COLO668 (cell line): ENCODE results near the gene CMTM1.

Experiments used
- DNase-seq: peaks from one replicate; lab custom pipeline; 2025; ENCODE audit not compliant: unreplicated experiment; lab: John Stamatoyannopoulos, UW

CMTM1 gene

GRCh38 chr16:66566051-66566901 lies at the start of gene CMTM1:
TSS of gene CMTM1 (plus strand) at chr16:66566439. CDS start at chr16:66566514, 75 bp downstream.
- DNase-seq = no peak

- no peak for DNase-seq
These were observed 49.8 kb upstream of the CMTM1 start for GRCh38 chr16:66516509-66516807.

GRCh38 chr16:66516808-66517585 lies 49.2 kb upstream of the CMTM1 start:
- DNase-seq = peak; percentile 93

- no peak for DNase-seq
These were observed 48.5 kb upstream of the CMTM1 start for GRCh38 chr16:66517586-66518263.

- DNase-seq = no peak
These were observed 46.5 kb upstream of the CMTM1 start for GRCh38 chr16:66519482-66520373.

GRCh38 chr16:66520406-66521170 lies 45.7 kb upstream of the CMTM1 start:
- DNase-seq = no peak

GRCh38 chr16:66521252-66521713 lies 45.0 kb upstream of the CMTM1 start:
- DNase-seq = no peak

- DNase-seq = no peak
These were observed 44.1 kb upstream of the CMTM1 start for GRCh38 chr16:66521951-66522771.

- DNase-seq = no peak
These were observed 43.2 kb upstream of the CMTM1 start for GRCh38 chr16:66522816-66523590.

GRCh38 chr16:66523861-66524354 lies 42.3 kb upstream of the CMTM1 start:
- DNase-seq = no peak

GRCh38 chr16:66524601-66525164 lies 41.6 kb upstream of the CMTM1 start:
- DNase-seq = no peak

GRCh38 chr16:66525396-66526180 lies 40.7 kb upstream of the CMTM1 start:
- no peak for DNase-seq

- no peak for DNase-seq
These were observed 37.9 kb upstream of the CMTM1 start for GRCh38 chr16:66528294-66528693.

GRCh38 chr16:66529475-66529874 lies 36.8 kb upstream of the CMTM1 start:
- DNase-seq = no peak

- no peak for DNase-seq
These were observed 31.9 kb upstream of the CMTM1 start for GRCh38 chr16:66534376-66534799.

GRCh38 chr16:66536525-66536924 lies 29.7 kb upstream of the CMTM1 start:
- no peak for DNase-seq

GRCh38 chr16:66537236-66537635 lies 29.0 kb upstream of the CMTM1 start:
- no peak for DNase-seq
